ENCODE data around the gene TMEM79.

TMEM79 gene

GRCh38 chr1:156281693-156282478, 2.2 kb upstream of the TMEM79 start:
- DNase-seq (ENCODE audit: insufficient read length, low spot score) (no peak), FAIRE-seq (no peak)

GRCh38 chr1:156282479-156283222, 1.5 kb upstream of the TMEM79 start, which contains the start of gene SMG5:
SMG5 (minus strand) TSS chr1:156282825; CDS start chr1:156282680, 145 bp downstream.
- peak; percentile 97 for FAIRE-seq

More at GRCh38 chr1:156281693-156282478, 2.2 kb upstream of the TMEM79 start:
- no peak for TF ChIP-seq PAX5 (IDR thresholded peaks at IDR 0.05; ENCODE audit: insufficient read depth, low read length, severe bottlenecking)
- no peak for TF ChIP-seq POU2F2 (IDR thresholded peaks at IDR 0.05; ENCODE audit: low read depth, low read length)
- TF ChIP-seq TAF1 (IDR thresholded peaks at IDR 0.05; ENCODE audit: low read depth, low read length), result no peak
- TF ChIP-seq SPI1 (IDR thresholded peaks at IDR 0.05; ENCODE audit: low read depth, low read length), result no peak
- peak; percentile 7; the same call in 1 of the 2 replicates for TF ChIP-seq POLR2A (IDR thresholded peaks at IDR 0.05; ENCODE audit: low read depth, low read length)
- TF ChIP-seq POLR2AphosphoS5 (IDR thresholded peaks at IDR 0.05; ENCODE audit: low read depth, low read length), result 0 out of 2 replicates have a peak, but pooled peaks have one; percentile 45

GRCh38 chr1:156283521-156283920, 604 bp upstream of the TMEM79 start:
- FAIRE-seq (no peak), DNase-seq (ENCODE audit: insufficient read length, low spot score) (no peak)
- TF ChIP-seq POU2F2 (IDR thresholded peaks at IDR 0.05; ENCODE audit: low read depth, low read length) (no peak), TAF1 (IDR thresholded peaks at IDR 0.05; ENCODE audit: low read depth, low read length) (no peak), SPI1 (IDR thresholded peaks at IDR 0.05; ENCODE audit: low read depth, low read length) (peak; percentile 44; the same call in 1 of the 2 replicates), POLR2A (IDR thresholded peaks at IDR 0.05; ENCODE audit: low read depth, low read length) (no peak), PAX5 (IDR thresholded peaks at IDR 0.05; ENCODE audit: insufficient read depth, low read length, severe bottlenecking) (no peak)

More at GRCh38 chr1:156282479-156283222, 1.5 kb upstream of the TMEM79 start, which contains the start of gene SMG5:
- TF ChIP-seq PAX5 (IDR thresholded peaks at IDR 0.05; ENCODE audit: insufficient read depth, low read length, severe bottlenecking), result no peak
- peak; percentile 72; the same call in 1 of the 2 replicates for TF ChIP-seq POU2F2 (IDR thresholded peaks at IDR 0.05; ENCODE audit: low read depth, low read length)
- TF ChIP-seq TAF1 (IDR thresholded peaks at IDR 0.05; ENCODE audit: low read depth, low read length), result peak; percentile 91
- TF ChIP-seq POLR2A (IDR thresholded peaks at IDR 0.05; ENCODE audit: low read depth, low read length), result peak; percentile 90
- peak; percentile 87; the same call in 1 of the 2 replicates for TF ChIP-seq POLR2AphosphoS5 (IDR thresholded peaks at IDR 0.05; ENCODE audit: low read depth, low read length)
- TF ChIP-seq SPI1 (IDR thresholded peaks at IDR 0.05; ENCODE audit: low read depth, low read length), result peak; percentile 48
- DNase-seq (ENCODE audit: insufficient read length, low spot score), result peak; percentile 90

- FAIRE-seq (no peak), DNase-seq (ENCODE audit: insufficient read length, low spot score) (no peak)
- TF ChIP-seq POU2F2 (IDR thresholded peaks at IDR 0.05; ENCODE audit: low read depth, low read length), result no peak
- no peak for TF ChIP-seq POLR2A (IDR thresholded peaks at IDR 0.05; ENCODE audit: low read depth, low read length)
Observed at GRCh38 chr1:156284757-156285156, 632 bp downstream of the TMEM79 start.

- TF ChIP-seq TAF1 (IDR thresholded peaks at IDR 0.05; ENCODE audit: low read depth, low read length) (no peak), POU2F2 (IDR thresholded peaks at IDR 0.05; ENCODE audit: low read depth, low read length) (no peak), PAX5 (IDR thresholded peaks at IDR 0.05; ENCODE audit: insufficient read depth, low read length, severe bottlenecking) (no peak)
- no peak for DNase-seq (ENCODE audit: insufficient read length, low spot score)
- no peak for FAIRE-seq
Observed at GRCh38 chr1:156285437-156285836, 1.3 kb downstream of the TMEM79 start.

GRCh38 chr1:156286061-156286460, 1.9 kb downstream of the TMEM79 start:
- FAIRE-seq, result no peak
- TF ChIP-seq PAX5 (IDR thresholded peaks at IDR 0.05; ENCODE audit: insufficient read depth, low read length, severe bottlenecking), result no peak

GRCh38 chr1:156289857-156290256, 5.7 kb downstream of the TMEM79 start:
- TF ChIP-seq POLR2AphosphoS5 (IDR thresholded peaks at IDR 0.05; ENCODE audit: low read depth, low read length) (no peak), PAX5 (IDR thresholded peaks at IDR 0.05; ENCODE audit: insufficient read depth, low read length, severe bottlenecking) (no peak), POLR2A (IDR thresholded peaks at IDR 0.05; ENCODE audit: low read depth, low read length) (no peak), POU2F2 (IDR thresholded peaks at IDR 0.05; ENCODE audit: low read depth, low read length) (no peak), SPI1 (IDR thresholded peaks at IDR 0.05; ENCODE audit: low read depth, low read length) (no peak), TAF1 (IDR thresholded peaks at IDR 0.05; ENCODE audit: low read depth, low read length) (no peak)

More at GRCh38 chr1:156286061-156286460, 1.9 kb downstream of the TMEM79 start:
- DNase-seq (ENCODE audit: insufficient read length, low spot score), result no peak

GRCh38 chr1:156291226-156292061, 7.3 kb downstream of the TMEM79 start:
- TF ChIP-seq SPI1 (IDR thresholded peaks at IDR 0.05; ENCODE audit: low read depth, low read length) (no peak), PAX5 (IDR thresholded peaks at IDR 0.05; ENCODE audit: insufficient read depth, low read length, severe bottlenecking) (no peak), POLR2A (IDR thresholded peaks at IDR 0.05; ENCODE audit: low read depth, low read length) (no peak), POU2F2 (IDR thresholded peaks at IDR 0.05; ENCODE audit: low read depth, low read length) (no peak), POLR2AphosphoS5 (IDR thresholded peaks at IDR 0.05; ENCODE audit: low read depth, low read length) (no peak), TAF1 (IDR thresholded peaks at IDR 0.05; ENCODE audit: low read depth, low read length) (no peak)
- FAIRE-seq (peak; percentile 87), DNase-seq (ENCODE audit: insufficient read length, low spot score) (peak; percentile 59)

More at GRCh38 chr1:156289857-156290256, 5.7 kb downstream of the TMEM79 start:
- DNase-seq (ENCODE audit: insufficient read length, low spot score), result no peak
- FAIRE-seq, result no peak

- no peak for TF ChIP-seq TAF1 (IDR thresholded peaks at IDR 0.05; ENCODE audit: low read depth, low read length)
- no peak for TF ChIP-seq POU2F2 (IDR thresholded peaks at IDR 0.05; ENCODE audit: low read depth, low read length)
- no peak for TF ChIP-seq POLR2A (IDR thresholded peaks at IDR 0.05; ENCODE audit: low read depth, low read length)
- TF ChIP-seq POLR2AphosphoS5 (IDR thresholded peaks at IDR 0.05; ENCODE audit: low read depth, low read length), result no peak
- TF ChIP-seq SPI1 (IDR thresholded peaks at IDR 0.05; ENCODE audit: low read depth, low read length), result no peak
- FAIRE-seq, result no peak
- DNase-seq (ENCODE audit: insufficient read length, low spot score), result no peak
Observed at GRCh38 chr1:156293098-156293434, 8.9 kb downstream of the TMEM79 start.

All from GM12891 (cell line).